HEK293 (cell line): Measurements from ENCODE around the gene BEST1.

Source experiments
- CTCF ChIP-seq: fragments of 450-650 bp; formaldehyde crosslinking; IDR thresholded peaks from 2 replicates; pipeline ENCODE4 v1.5.1; 2016; ENCODE audit warnings: missing biosample characterization, missing genetic modification characterization
- MEIS1 ChIP-seq: sonication (generic); formaldehyde crosslinking; IDR thresholded peaks from 2 replicates; pipeline ENCODE4 v1.8.1; 2022; ENCODE audit warnings: missing genetic modification reagents, mild to moderate bottlenecking, borderline replicate concordance
- PRDM2 ChIP-seq: fragments of 450-650 bp; formaldehyde crosslinking; IDR thresholded peaks from 2 replicates; pipeline ENCODE4 v1.5.1; 2016; ENCODE audit warnings: missing biosample characterization, missing genetic modification characterization, borderline replicate concordance
- YY1 ChIP-seq: fragments of 450-650 bp; formaldehyde crosslinking; IDR thresholded peaks from 2 replicates; pipeline ENCODE4 v1.5.1; 2018; ENCODE audit warnings: missing biosample characterization, missing genetic modification characterization
- ZNF221 ChIP-seq: fragments of 450-650 bp; formaldehyde crosslinking; IDR thresholded peaks from 2 replicates; pipeline ENCODE4 v1.5.1; 2017; ENCODE audit warnings: missing biosample characterization, missing genetic modification characterization, borderline replicate concordance
- ZNF274 ChIP-seq, 2 experiments: fragments of 200-500 bp in 1 of 2; fragments of 450-650 bp in 1 of 2; sonication (Bioruptor generic) in 1 of 2; formaldehyde crosslinking in 1 of 2; IDR thresholded peaks; 2 replicates each; pipeline versions ENCODE4 v1.5.1 to v1.6.1; 2014 to 2016; ENCODE audit warnings: borderline replicate concordance in 1 of 2, inconsistent platforms in 1 of 2, low read length in 1 of 2, missing biosample characterization in 1 of 2, missing genetic modification characterization in 1 of 2

- TF ChIP-seq CTCF (tag by site-specific recombination) = no peak
- TF ChIP-seq PRDM2 (tag by site-specific recombination) = no peak
- TF ChIP-seq MEIS1 = no peak
- TF ChIP-seq YY1 = no peak
- no peak for TF ChIP-seq ZNF274 (IDR thresholded peaks at IDR 0.05; ENCODE audit: low read length)
- TF ChIP-seq ZNF274 (tag by site-specific recombination; IDR thresholded peaks at IDR 0.05; ENCODE audit: borderline replicate concordance) = no peak
- TF ChIP-seq ZNF221 (tag by site-specific recombination) = no peak
These were observed 19.2 kb downstream of the BEST1 start for GRCh38 chr11:61969391-61969758.
